HEK293 (cell line): ENCODE measurements around the gene SPARC.

Experiments
- CTCF ChIA-PET: fragments of 350-600 bp; formaldehyde crosslinking; extraction: SDS; loops from one replicate; lab custom pipeline; 2021; ENCODE audit warnings: antibody characterized with exemption; lab: Yijun Ruan, JAX
- POLR2A ChIA-PET: fragments of 300-600 bp; formaldehyde crosslinking; extraction: SDS; loops from one replicate; lab custom pipeline; 2020; ENCODE audit warnings: antibody characterized with exemption, inconsistent platforms; lab: Yijun Ruan, JAX
- H3K27ac ChIP-seq: fragments of 200-500 bp; sonication (Bioruptor generic); 2 replicates; pipeline ENCODE4 v1.5.1; 2014; ENCODE audit warnings: low read depth, low read length, control low read depth, inconsistent platforms; ENCODE audit errors: extremely low read depth
- H3K36me3 ChIP-seq, 2 experiments: fragments of 200-500 bp in 1 of 2; sonication (Bioruptor generic) in 1 of 2; 1 replicate in 1 of 2; 2 replicates in 1 of 2; pipeline ENCODE4 v1.5.1; 2014 to 2017; ENCODE audit warnings: inconsistent platforms in 2 of 2, low read length in 2 of 2; ENCODE audit not compliant: control insufficient read depth in 2 of 2, insufficient read depth in 1 of 2
- H3K4me1 ChIP-seq: fragments of 200-500 bp; sonication (Bioruptor generic); 2 replicates; pipeline ENCODE4 v1.5.1; 2014; ENCODE audit warnings: mild to moderate bottlenecking, low read length, inconsistent platforms; ENCODE audit not compliant: control insufficient read depth, insufficient read depth
- H3K4me3 ChIP-seq: 2 replicates; pipeline ENCODE4 v1.5.1; 2011; ENCODE audit warnings: low read depth, mild to moderate bottlenecking, control low read depth, low read length, moderate library complexity
- H3K9me3 ChIP-seq: fragments of 200-500 bp; sonication (Bioruptor generic); 2 replicates; pipeline ENCODE4 v1.5.1; 2014; ENCODE audit warnings: low read depth, low read length, inconsistent platforms; ENCODE audit not compliant: control insufficient read depth, insufficient read depth
- EGR2 ChIP-seq: fragments of 450-650 bp; formaldehyde crosslinking; IDR thresholded peaks from 2 replicates; pipeline ENCODE4 v1.5.1; 2016; ENCODE audit warnings: low read depth, missing biosample characterization, missing genetic modification characterization
- KLF16 ChIP-seq: fragments of 450-650 bp; formaldehyde crosslinking; IDR thresholded peaks from 2 replicates; pipeline ENCODE4 v1.5.1; 2017; ENCODE audit warnings: missing biosample characterization, missing genetic modification characterization
- OSR2 ChIP-seq: fragments of 450-650 bp; formaldehyde crosslinking; IDR thresholded peaks from 2 replicates; pipeline ENCODE4 v1.5.1; 2016; ENCODE audit warnings: missing biosample characterization, missing genetic modification characterization
- REPIN1 ChIP-seq: fragments of 450-650 bp; formaldehyde crosslinking; IDR thresholded peaks from 2 replicates; pipeline ENCODE4 v1.5.1; 2017; ENCODE audit warnings: missing biosample characterization, missing genetic modification characterization, low read depth
- REST ChIP-seq: fragments of 450-650 bp; formaldehyde crosslinking; IDR thresholded peaks from 2 replicates; pipeline ENCODE4 v1.5.1; 2016; ENCODE audit warnings: missing biosample characterization, missing genetic modification characterization
- ZBTB49 ChIP-seq: fragments of 450-650 bp; formaldehyde crosslinking; IDR thresholded peaks from 2 replicates; pipeline ENCODE4 v1.5.1; 2016; ENCODE audit warnings: missing biosample characterization, missing genetic modification characterization, low read depth
- ZNF146 ChIP-seq: fragments of 450-650 bp; formaldehyde crosslinking; IDR thresholded peaks from 2 replicates; pipeline ENCODE4 v1.5.1; 2016; ENCODE audit warnings: missing biosample characterization, missing genetic modification characterization
- ZNF16 ChIP-seq: fragments of 450-650 bp; formaldehyde crosslinking; IDR thresholded peaks from 2 replicates; pipeline ENCODE4 v1.5.1; 2016; ENCODE audit warnings: low read depth, missing biosample characterization, missing genetic modification characterization
- ZNF2 ChIP-seq: fragments of 450-650 bp; formaldehyde crosslinking; IDR thresholded peaks from 2 replicates; pipeline ENCODE4 v1.5.1; 2016; ENCODE audit warnings: missing biosample characterization, missing genetic modification characterization
- ZNF518A ChIP-seq: fragments of 450-650 bp; formaldehyde crosslinking; conservative IDR thresholded peaks from 2 replicates; pipeline ENCODE4 v1.5.1; 2016; ENCODE audit warnings: low read depth, missing biosample characterization, missing genetic modification characterization
- ZNF623 ChIP-seq: fragments of 450-650 bp; formaldehyde crosslinking; IDR thresholded peaks from 2 replicates; pipeline ENCODE4 v1.5.1; 2016; ENCODE audit warnings: missing biosample characterization, missing genetic modification characterization
- ZNF624 ChIP-seq: fragments of 450-650 bp; formaldehyde crosslinking; IDR thresholded peaks from 2 replicates; pipeline ENCODE4 v1.5.1; 2017; ENCODE audit warnings: missing biosample characterization, missing genetic modification characterization
- ZNF645 ChIP-seq: fragments of 450-650 bp; formaldehyde crosslinking; IDR thresholded peaks from 2 replicates; pipeline ENCODE4; 2016; ENCODE audit warnings: missing biosample characterization, missing genetic modification characterization

SPARC gene

GRCh38 chr5:151625285-151625684 lies 61.4 kb downstream of the SPARC start:
- Histone ChIP-seq H3K4me1 (no peaks in the 10 kb centered on the region), H3K4me3 (no peak overlapping the region), H3K36me3 (no peaks in the 10 kb centered on the region)
- POLR2A ChIA-PET: no interaction called here
- TF ChIP-seq ZNF146 (tag by site-specific recombination): no peak
- no peak for TF ChIP-seq KLF16
- TF ChIP-seq REPIN1 (tag by site-specific recombination): no peak
- TF ChIP-seq ZNF16: no peak
- TF ChIP-seq, all 188 proteins: peak for 0
- H3K9me3 ChIP-seq: no peaks in the 10 kb centered on the region
- H3K27ac ChIP-seq: no peak overlapping the region
- CTCF ChIA-PET: no interaction called here

GRCh38 chr5:151624476-151624875 lies 62.2 kb downstream of the SPARC start:
- no peaks in the 10 kb centered on the region for H3K36me3 ChIP-seq
- CTCF ChIA-PET: interaction anchor here (1.6 kb wide), 1 partner anchor 27 kb away, joined by 8 read pairs; no protein-coding TSS in a partner anchor
- POLR2A ChIA-PET: no interaction called here
- no peaks in the 10 kb centered on the region for H3K4me1 ChIP-seq
- TF ChIP-seq ZNF518A (tag by site-specific recombination): no peak
- TF ChIP-seq ZNF2 (tag by site-specific recombination): no peak
- no peak overlapping the region for H3K27ac ChIP-seq
- no peak overlapping the region for H3K4me3 ChIP-seq
- H3K9me3 ChIP-seq: no peaks in the 10 kb centered on the region

GRCh38 chr5:151622367-151623088 lies 64.2 kb downstream of the SPARC start:
- no peak for TF ChIP-seq REST
- peak; percentile 71 for TF ChIP-seq ZNF623
- TF ChIP-seq OSR2: peak; percentile 23; the same call in 1 of the 2 replicates
- no peak for TF ChIP-seq ZNF645
- TF ChIP-seq ZNF624 (tag by site-specific recombination): no peak
- TF ChIP-seq ZBTB49 (tag by site-specific recombination): no peak
- no peak for TF ChIP-seq EGR2 (tag by site-specific recombination)
- Histone ChIP-seq H3K4me3 (no peak overlapping the region), H3K9me3 (no peaks in the 10 kb centered on the region), H3K36me3 (no peaks in the 10 kb centered on the region), H3K4me1 (no peaks in the 10 kb centered on the region), H3K27ac (no peak overlapping the region)
- CTCF ChIA-PET: interaction anchor here (0.7 to 0.9 kb wide), 2 partner anchors 236 to 306 kb away, joined by 3 to 5 read pairs; no protein-coding TSS in a partner anchor
- POLR2A ChIA-PET: no interaction called here
